Lung (tissue), 12 donors: ENCODE data around the gene FAM13A. TPM values are rescaled to one million over a fixed set of nuclear protein-coding genes. Genes with fewer than 3 reads are reported as not detected.

Experiments used
- ATAC-seq: fragments of 200-7000 bp; cut with Tn5 transposase; one replicate; pipeline ENCODE4 v1.9.1; 2020; ENCODE audit warnings: moderate number of reproducible peaks; ENCODE audit not compliant: insufficient read depth, low FRiP score
- DNase-seq, 3 donors: peaks; one replicate each; pipeline ENCODE4 v3.0.0-alpha.2; 2013 to 2017
- H3K27ac ChIP-seq, 2 donors: one replicate each; pipeline ENCODE4 v1.5.1; 2013; ENCODE audit warnings: mild to moderate bottlenecking in 2 of 2, moderate library complexity in 2 of 2, control low read depth in 1 of 2, inconsistent platforms in 1 of 2, low read depth in 1 of 2, low read length in 1 of 2
- H3K27me3 ChIP-seq, 3 donors: one replicate each; pipeline ENCODE4 v1.5.1; 2013; ENCODE audit warnings: low read length in 2 of 3; ENCODE audit not compliant: control insufficient read depth in 3 of 3, insufficient read depth in 3 of 3
- H3K36me3 ChIP-seq, 4 donors: one replicate each; pipeline ENCODE4 v1.5.1; 2013; ENCODE audit warnings: low read length in 4 of 4, mild to moderate bottlenecking in 1 of 4, moderate library complexity in 1 of 4; ENCODE audit not compliant: control insufficient read depth in 4 of 4, insufficient read depth in 4 of 4
- H3K4me1 ChIP-seq, 5 donors: one replicate each; pipeline ENCODE4 v1.5.1; 2013; ENCODE audit warnings: low read length in 5 of 5, mild to moderate bottlenecking in 2 of 5, moderate library complexity in 1 of 5; ENCODE audit not compliant: control insufficient read depth in 5 of 5, insufficient read depth in 5 of 5
- H3K4me3 ChIP-seq: one replicate; pipeline ENCODE4 v1.5.1; 2013; ENCODE audit warnings: mild to moderate bottlenecking, control low read depth, moderate library complexity
- H3K9ac ChIP-seq, 2 donors: one replicate each; pipeline ENCODE4 v1.5.1; 2013; ENCODE audit warnings: low read length in 2 of 2, control low read depth in 1 of 2; ENCODE audit not compliant: insufficient read depth in 1 of 2
- H3K9me3 ChIP-seq, 4 donors: one replicate each; pipeline ENCODE4 v1.5.1; 2013; ENCODE audit warnings: low read length in 3 of 4, mild to moderate bottlenecking in 1 of 4, moderate library complexity in 1 of 4; ENCODE audit not compliant: control insufficient read depth in 4 of 4, insufficient read depth in 3 of 4
- WGBS, 2 donors: extraction: QIAGEN DNeasy Blood & Tissue Kit; methylation state at CpG; one replicate each; pipeline ENCODE4 v1.1.7; 2013; 5-methylcytosine and 5-hydroxymethylcytosine counted together
- polyA plus RNA-seq, 2 donors: library from polyadenylated mRNA; stranded (reverse); fragments of 200-250 nt; gene quantifications; one replicate each; pipeline ENCODE4 v1.2.1, GENCODE V29; 2013
- total RNA-seq, 2 donors: library from RNA; depleted of rRNA in 1 of 2; stranded (reverse); fragments of >200 nt in 1 of 2; gene quantifications; one replicate each; pipeline ENCODE4 v1.2.1, GENCODE V29; 2014 to 2021
- TF ChIP-seq, protein P1 (sequence below): IDR thresholded peaks from 2 replicates; pipeline ENCODE4 v1.5.1; 2012; ENCODE audit warnings: mild to moderate bottlenecking; ENCODE audit errors: control extremely low read depth, extremely low read depth
- donor health status: control.
- donor health status: control.
- donor health status: Bipolar disorder and iron deficiency.
- donor health status: healthy.
- donor health status: DM: yes; HTN: yes; CAD: no.

FAM13A gene
- total and polyA plus RNA-seq, 4 donors = 9.2 to 122 (median 29.3) TPM

DNA sequence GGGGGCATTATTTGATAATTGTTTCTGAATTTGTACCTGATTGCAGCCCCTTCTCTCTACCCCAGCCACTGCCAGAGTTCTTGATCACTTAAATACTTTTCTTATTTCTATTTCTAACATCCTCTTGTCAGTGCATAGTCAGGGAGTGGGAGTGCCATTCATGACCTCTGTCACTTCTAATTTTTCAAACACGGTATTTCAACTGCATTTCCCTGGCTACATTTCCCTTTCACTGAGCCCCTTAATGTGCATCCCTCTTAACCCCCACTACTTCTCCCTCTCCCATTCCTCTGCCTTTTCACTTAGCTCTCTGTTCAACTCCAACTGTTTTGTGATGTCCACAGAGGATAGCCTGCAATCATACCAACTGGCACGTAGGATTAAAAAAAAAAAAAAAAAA is 231.1 kb downstream of the FAM13A start:
- no peaks in the 10 kb centered on the region for H3K36me3 ChIP-seq
- TF ChIP-seq, protein P1, sequence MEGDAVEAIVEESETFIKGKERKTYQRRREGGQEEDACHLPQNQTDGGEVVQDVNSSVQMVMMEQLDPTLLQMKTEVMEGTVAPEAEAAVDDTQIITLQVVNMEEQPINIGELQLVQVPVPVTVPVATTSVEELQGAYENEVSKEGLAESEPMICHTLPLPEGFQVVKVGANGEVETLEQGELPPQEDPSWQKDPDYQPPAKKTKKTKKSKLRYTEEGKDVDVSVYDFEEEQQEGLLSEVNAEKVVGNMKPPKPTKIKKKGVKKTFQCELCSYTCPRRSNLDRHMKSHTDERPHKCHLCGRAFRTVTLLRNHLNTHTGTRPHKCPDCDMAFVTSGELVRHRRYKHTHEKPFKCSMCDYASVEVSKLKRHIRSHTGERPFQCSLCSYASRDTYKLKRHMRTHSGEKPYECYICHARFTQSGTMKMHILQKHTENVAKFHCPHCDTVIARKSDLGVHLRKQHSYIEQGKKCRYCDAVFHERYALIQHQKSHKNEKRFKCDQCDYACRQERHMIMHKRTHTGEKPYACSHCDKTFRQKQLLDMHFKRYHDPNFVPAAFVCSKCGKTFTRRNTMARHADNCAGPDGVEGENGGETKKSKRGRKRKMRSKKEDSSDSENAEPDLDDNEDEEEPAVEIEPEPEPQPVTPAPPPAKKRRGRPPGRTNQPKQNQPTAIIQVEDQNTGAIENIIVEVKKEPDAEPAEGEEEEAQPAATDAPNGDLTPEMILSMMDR = no peak

DNA sequence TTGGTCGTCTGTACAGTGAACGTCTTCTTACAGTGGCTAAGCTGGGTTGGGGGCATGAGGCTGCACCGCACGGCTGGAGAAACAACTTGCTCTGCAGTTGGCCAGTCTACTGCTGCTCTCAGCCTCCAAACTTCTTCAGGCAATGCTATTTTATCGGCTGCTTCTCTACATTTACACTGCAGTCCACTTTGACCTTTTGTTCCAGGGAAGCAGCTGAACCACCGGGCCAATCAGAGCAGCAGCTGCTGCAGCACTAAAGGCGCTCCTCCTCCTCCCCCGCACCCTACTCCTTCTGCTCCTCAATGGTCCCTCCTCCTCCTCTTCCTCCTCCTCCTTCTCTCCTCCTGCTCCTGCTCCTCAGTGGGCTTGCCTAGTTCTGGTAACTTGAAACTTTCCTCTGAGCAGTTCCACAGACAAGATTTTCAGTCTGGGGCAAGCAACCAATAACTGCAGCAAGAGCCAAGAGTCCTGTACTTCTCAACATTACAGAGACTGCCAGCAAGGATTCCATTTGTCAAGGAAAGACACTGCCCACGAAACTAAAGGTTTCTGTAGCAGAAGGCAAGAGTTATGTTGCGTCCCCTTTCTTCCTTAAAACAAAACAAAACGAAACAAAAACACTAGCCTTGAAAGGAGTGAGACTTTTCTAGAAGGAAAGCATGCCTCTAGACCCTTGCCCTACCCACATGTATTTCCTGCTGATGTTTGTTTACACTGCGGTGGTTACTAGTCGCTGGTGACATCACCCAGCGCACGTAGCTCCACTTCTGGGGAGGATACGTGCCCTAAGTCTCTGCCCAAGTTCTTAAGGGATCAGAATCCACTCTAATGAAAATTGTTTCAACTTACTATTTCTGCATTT is 233.7 kb downstream of the FAM13A start:
- Histone ChIP-seq H3K4me3 (peak overlapping the region; percentile 56), H3K27ac (peak overlapping the region; percentile 86 to 93), H3K27me3 (no peaks in the 10 kb centered on the region), H3K4me1 (peaks cover 0 to 43% (median 10%) of the 10 kb centered on the region in 5 donors), H3K9me3 (no peaks in the 10 kb centered on the region), H3K36me3 (no peaks in the 10 kb centered on the region), H3K9ac (peak overlapping the region; percentile 43 to 99)
- ATAC-seq (peak; percentile 96), DNase-seq (peak; percentile 97 to 99 (median 99))
- TF ChIP-seq, protein P1 = no peak
- WGBS, 2 donors = 1% methylated on average over 16 of the region's 16 CpGs

More for the DNA sequence above, 231.1 kb downstream of the FAM13A start:
- no peak overlapping the region for H3K4me3 ChIP-seq
- no peak overlapping the region for H3K9ac ChIP-seq
- no peaks in the 10 kb centered on the region for H3K27me3 ChIP-seq
- ATAC-seq (no peak), DNase-seq (no peak)
- no peaks in the 10 kb centered on the region for H3K9me3 ChIP-seq
- H3K4me1 ChIP-seq = peaks cover 0 to 21% (median 3%) of the 10 kb centered on the region in 5 donors
- no peak overlapping the region for H3K27ac ChIP-seq
- WGBS, 2 donors = 81 to 83% methylated on average over 2 of the region's 2 CpGs

DNA sequence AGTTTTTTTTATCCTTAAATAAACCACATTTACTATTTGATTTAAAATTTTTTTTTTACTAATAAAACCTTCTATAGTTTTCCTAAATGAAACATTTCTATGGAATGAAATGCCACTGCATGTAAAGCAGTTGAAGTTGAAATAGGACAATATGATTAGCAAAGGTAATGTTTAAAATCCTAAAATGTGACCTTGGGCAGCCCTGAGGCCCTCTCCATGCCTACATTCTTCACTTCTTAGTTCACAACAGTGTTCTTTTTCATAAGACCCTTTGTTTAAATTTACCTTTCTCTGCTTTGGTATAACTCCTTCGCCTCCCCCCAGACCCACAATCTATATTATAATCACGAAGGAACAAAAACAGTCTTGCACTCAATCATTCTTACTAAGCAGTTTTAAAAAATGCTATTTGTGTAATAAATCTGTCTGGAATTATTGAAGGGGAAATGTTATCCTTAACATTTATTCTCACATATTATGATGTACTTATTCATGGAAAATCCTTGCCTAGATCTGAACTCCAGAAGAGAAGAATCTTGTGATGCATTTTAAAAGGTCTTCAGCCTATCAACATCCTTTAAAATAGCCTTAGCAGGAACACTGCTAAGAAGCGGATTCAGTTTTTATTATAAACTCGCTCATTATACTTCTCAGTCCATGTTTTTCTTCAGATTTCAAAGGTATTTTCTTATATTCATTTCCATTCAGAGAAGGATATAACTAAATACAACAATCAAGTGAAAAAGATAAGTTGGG is 234.8 kb downstream of the FAM13A start:
- H3K4me3 ChIP-seq = no peak overlapping the region
- no peaks in the 10 kb centered on the region for H3K27me3 ChIP-seq
- H3K9ac ChIP-seq = peak overlapping the region; percentile 50 to 99
- 49 to 56% methylated on average over 4 of the region's 4 CpGs for WGBS, 2 donors
- H3K36me3 ChIP-seq = no peaks in the 10 kb centered on the region
- TF ChIP-seq, protein P1 = no peak
- peak overlapping the region in 1 of 2 donors; percentile 86 for H3K27ac ChIP-seq
- ATAC-seq (no peak), DNase-seq (peak in 2 of 3 donors; percentile 52 to 73)
- no peaks in the 10 kb centered on the region for H3K9me3 ChIP-seq
- peaks cover 0 to 44% (median 10%) of the 10 kb centered on the region in 5 donors for H3K4me1 ChIP-seq
